Esophagus muscularis mucosa (tissue), 4 donors: ENCODE results near the gene EXOSC10.

Source experiments
- CTCF ChIP-seq, 3 experiments: fragments of 200-600 bp in 2 of 3; fragments of 450-650 bp in 1 of 3; sonication (generic) in 2 of 3; IDR thresholded peaks; one replicate each; pipeline ENCODE4 v1.5.1; 2017 to 2019; ENCODE audit warnings: antibody characterized with exemption in 3 of 3, mild to moderate bottlenecking in 2 of 3, moderate library complexity in 1 of 3
- EP300 ChIP-seq: sonication (generic); formaldehyde crosslinking; IDR thresholded peaks from one replicate; pipeline ENCODE4 v1.6.1; 2017; ENCODE audit warnings: antibody characterized with exemption
- POLR2A ChIP-seq: fragments of 450-650 bp; IDR thresholded peaks from one replicate; pipeline ENCODE4 v1.6.1; 2017; ENCODE audit warnings: antibody characterized with exemption, moderate library complexity, mild to moderate bottlenecking, low read depth
- POLR2AphosphoS5 ChIP-seq, 2 donors: sonication (generic); formaldehyde crosslinking; IDR thresholded peaks; one replicate each; pipeline ENCODE4 v1.6.1; 2017; ENCODE audit warnings: antibody characterized with exemption in 2 of 2

DNA sequence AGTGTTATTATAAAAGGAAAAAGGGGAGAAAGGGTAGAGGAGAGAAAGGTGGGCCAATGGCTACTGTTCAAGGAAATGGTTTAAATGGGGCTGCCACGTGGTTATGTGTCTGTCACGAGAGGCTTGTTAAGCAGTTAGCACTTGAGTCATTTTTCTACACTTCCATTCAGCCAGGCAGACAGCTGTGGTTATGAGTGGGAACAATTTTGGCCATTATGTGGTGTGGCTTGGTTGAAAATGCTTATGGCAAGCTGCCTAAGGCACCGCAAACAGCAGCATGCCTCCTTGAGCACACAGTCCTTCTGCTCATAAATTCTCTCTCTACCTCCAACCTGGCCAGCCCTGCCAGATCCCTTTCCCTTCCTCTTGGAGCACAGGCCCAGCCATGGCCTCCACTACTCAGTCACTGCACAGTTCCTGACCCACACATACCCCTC, 36.7 kb downstream of the EXOSC10 start:
- TF ChIP-seq CTCF (IDR thresholded peaks at IDR 0.05) (no peak), EP300 (no peak), POLR2A (no peak), POLR2AphosphoS5 (IDR thresholded peaks at IDR 0.05) (no peak)
